ENCODE measurements around the gene EPS8L3.

Gene EPS8L3

GRCh38 chr1:109763646-109764415, at the start of gene EPS8L3:
EPS8L3 (minus strand) TSS chr1:109763923; CDS start chr1:109761749, 2,174 bp downstream.
- H3K27me3 Mint-ChIP-seq (ENCODE audit: low read depth, poor library complexity) = peaks cover 3% of the 10 kb centered on the region
- no peaks in the 10 kb centered on the region for H3K36me3 Mint-ChIP-seq (ENCODE audit: low read depth)
- H3K27ac Mint-ChIP-seq = peak within 1 kb of the TSS; percentile 37
- TF ChIP-seq CTCF (IDR thresholded peaks at IDR 0.05) = no peak
- H3K4me1 Mint-ChIP-seq = peaks cover 25% of the 10 kb centered on the region
- H3K4me3 Mint-ChIP-seq = no peak within 1 kb of the TSS
- no peaks in the 10 kb centered on the region for H3K9me3 Mint-ChIP-seq
- no peak for DNase-seq

GRCh38 chr1:109812691-109813393, 49.1 kb upstream of the EPS8L3 start:
- DNase-seq = no peak
- peaks cover 11% of the 10 kb centered on the region for H3K4me1 Mint-ChIP-seq
- H3K27ac Mint-ChIP-seq = no peak overlapping the region
- H3K27me3 Mint-ChIP-seq (ENCODE audit: low read depth, poor library complexity) = no peaks in the 10 kb centered on the region
- peaks cover 5% of the 10 kb centered on the region for H3K36me3 Mint-ChIP-seq (ENCODE audit: low read depth)
- no peak for TF ChIP-seq CTCF (IDR thresholded peaks at IDR 0.05)
- H3K9me3 Mint-ChIP-seq = peaks cover 19% of the 10 kb centered on the region
- no peak overlapping the region for H3K4me3 Mint-ChIP-seq

GRCh38 chr1:109808703-109809102, 45.0 kb upstream of the EPS8L3 start:
- peaks cover 3% of the 10 kb centered on the region for H3K27me3 Mint-ChIP-seq (ENCODE audit: low read depth, poor library complexity)
- no peak for TF ChIP-seq CTCF (IDR thresholded peaks at IDR 0.05)
- H3K4me1 Mint-ChIP-seq = peaks cover 25% of the 10 kb centered on the region
- no peaks in the 10 kb centered on the region for H3K9me3 Mint-ChIP-seq
- no peak for DNase-seq
- H3K36me3 Mint-ChIP-seq (ENCODE audit: low read depth) = no peaks in the 10 kb centered on the region
- no peak overlapping the region for H3K27ac Mint-ChIP-seq
- no peak overlapping the region for H3K4me3 Mint-ChIP-seq

GRCh38 chr1:109807822-109808680, 44.3 kb upstream of the EPS8L3 start:
- no peak overlapping the region for H3K4me3 Mint-ChIP-seq
- H3K27me3 Mint-ChIP-seq (ENCODE audit: low read depth, poor library complexity) = peaks cover 3% of the 10 kb centered on the region
- no peak for DNase-seq
- peak overlapping the region; percentile 27 for H3K27ac Mint-ChIP-seq
- TF ChIP-seq CTCF (IDR thresholded peaks at IDR 0.05) = no peak
- H3K36me3 Mint-ChIP-seq (ENCODE audit: low read depth) = no peaks in the 10 kb centered on the region
- peaks cover 31% of the 10 kb centered on the region for H3K4me1 Mint-ChIP-seq
- no peaks in the 10 kb centered on the region for H3K9me3 Mint-ChIP-seq

- peaks cover 38% of the 10 kb centered on the region for H3K4me1 Mint-ChIP-seq
Measured at GRCh38 chr1:109807402-109807801, 43.7 kb upstream of the EPS8L3 start.

More at GRCh38 chr1:109807402-109807801, 43.7 kb upstream of the EPS8L3 start:
- TF ChIP-seq CTCF (IDR thresholded peaks at IDR 0.05) = no peak
- Mint-ChIP-seq H3K27ac (no peak overlapping the region), H3K36me3 (ENCODE audit: low read depth) (no peaks in the 10 kb centered on the region), H3K27me3 (ENCODE audit: low read depth, poor library complexity) (peaks cover 3% of the 10 kb centered on the region), H3K4me3 (no peak overlapping the region), H3K9me3 (no peaks in the 10 kb centered on the region)
- no peak for DNase-seq
